ENCODE measurements around the gene ZNF605.

DNA sequence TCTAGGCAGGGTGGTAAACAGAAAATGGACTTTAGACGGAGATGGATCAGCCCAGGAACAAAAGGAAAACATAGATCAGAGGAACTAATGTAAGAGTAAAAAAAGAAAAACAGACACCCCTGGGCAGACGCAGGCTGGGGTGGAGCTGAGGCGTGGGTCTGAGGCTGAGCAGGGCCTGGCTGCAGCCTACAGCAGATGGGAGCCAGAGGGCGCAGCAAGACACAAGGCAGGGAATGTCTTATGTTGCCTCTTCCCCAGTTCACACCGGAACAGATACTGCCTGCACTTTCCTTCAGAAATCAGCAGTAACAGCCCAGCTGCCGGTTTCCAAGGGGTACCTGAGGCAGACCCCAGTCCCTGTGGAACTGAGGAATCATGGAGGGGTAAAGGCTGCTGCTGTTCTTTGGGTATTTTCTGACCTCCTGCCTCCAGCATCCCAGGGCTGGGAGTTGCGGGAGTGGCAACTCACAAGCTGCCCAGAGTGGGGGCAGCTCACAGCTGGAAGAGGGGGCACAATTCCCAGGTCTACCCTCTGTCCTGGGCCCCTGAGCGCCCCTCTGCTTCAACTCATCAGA, 9.8 kb downstream of the ZNF605 start:
- TF ChIP-seq, protein P1, sequence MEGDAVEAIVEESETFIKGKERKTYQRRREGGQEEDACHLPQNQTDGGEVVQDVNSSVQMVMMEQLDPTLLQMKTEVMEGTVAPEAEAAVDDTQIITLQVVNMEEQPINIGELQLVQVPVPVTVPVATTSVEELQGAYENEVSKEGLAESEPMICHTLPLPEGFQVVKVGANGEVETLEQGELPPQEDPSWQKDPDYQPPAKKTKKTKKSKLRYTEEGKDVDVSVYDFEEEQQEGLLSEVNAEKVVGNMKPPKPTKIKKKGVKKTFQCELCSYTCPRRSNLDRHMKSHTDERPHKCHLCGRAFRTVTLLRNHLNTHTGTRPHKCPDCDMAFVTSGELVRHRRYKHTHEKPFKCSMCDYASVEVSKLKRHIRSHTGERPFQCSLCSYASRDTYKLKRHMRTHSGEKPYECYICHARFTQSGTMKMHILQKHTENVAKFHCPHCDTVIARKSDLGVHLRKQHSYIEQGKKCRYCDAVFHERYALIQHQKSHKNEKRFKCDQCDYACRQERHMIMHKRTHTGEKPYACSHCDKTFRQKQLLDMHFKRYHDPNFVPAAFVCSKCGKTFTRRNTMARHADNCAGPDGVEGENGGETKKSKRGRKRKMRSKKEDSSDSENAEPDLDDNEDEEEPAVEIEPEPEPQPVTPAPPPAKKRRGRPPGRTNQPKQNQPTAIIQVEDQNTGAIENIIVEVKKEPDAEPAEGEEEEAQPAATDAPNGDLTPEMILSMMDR (IDR thresholded peaks at IDR 0.05; ENCODE audit: borderline replicate concordance, extremely low read depth, low read length, poor library complexity, severe bottlenecking) = no peak
- no peak for TF ChIP-seq EZH2 (IDR thresholded peaks at IDR 0.05; ENCODE audit: borderline replicate concordance, low read depth, low read length, severe bottlenecking)
